Measurements from ENCODE around the gene THADA.

Gene THADA

DNA sequence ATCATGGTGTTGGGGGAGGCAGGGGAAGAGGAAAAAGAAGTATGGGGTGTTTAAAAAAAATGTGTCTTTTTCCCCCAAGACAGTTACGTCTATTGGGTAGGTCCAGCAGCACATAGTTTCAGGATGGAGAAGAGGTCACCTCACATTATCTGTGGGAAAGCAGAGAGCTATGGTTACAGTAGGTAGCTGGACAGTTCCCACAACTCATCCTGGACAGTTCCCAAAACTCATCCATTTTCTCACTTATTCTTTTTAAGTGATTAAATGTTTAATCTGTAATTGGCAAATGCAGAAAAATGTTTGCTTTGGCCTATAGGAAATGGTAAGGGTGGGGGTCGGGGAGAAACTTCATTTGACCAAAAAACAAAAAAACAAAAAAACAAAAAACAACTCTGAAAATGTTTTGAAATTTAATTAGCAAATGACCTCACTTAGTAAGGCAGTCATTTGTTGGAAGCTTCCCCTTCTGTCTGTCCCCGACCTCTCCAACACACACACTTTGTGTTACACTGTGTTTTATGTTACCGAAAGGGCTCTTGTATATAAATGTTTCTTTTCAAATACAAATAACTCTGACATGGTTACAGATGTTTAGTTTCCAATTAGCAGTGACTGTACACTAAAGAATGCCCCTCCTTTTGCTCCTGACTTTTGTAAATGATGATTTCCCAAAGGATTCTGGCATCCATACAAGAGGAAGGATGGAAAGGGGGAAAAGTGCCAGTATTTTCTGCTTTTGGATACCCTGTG, 196.1 kb downstream of the THADA start:
- H3K79me2 ChIP-seq (ENCODE audit: insufficient read depth, low read length): no peaks in the 10 kb centered on the region
- H2AFZ ChIP-seq (ENCODE audit: low read depth, low read length, severe bottlenecking): no peak overlapping the region
- H3K9ac ChIP-seq (ENCODE audit: low read length): no peak overlapping the region
- H3K27me3 ChIP-seq (ENCODE audit: low read length): no peaks in the 10 kb centered on the region
- no peaks in the 10 kb centered on the region for H3K9me2 ChIP-seq (replicated peaks; ENCODE audit: insufficient read depth, low read length)
- H3K4me2 ChIP-seq (ENCODE audit: low read depth, low read length, poor library complexity, severe bottlenecking): no peak overlapping the region
- no peaks in the 10 kb centered on the region for H3K36me3 ChIP-seq (ENCODE audit: low read length)
- TF ChIP-seq EZH2phosphoT487 (conservative IDR thresholded peaks at IDR 0.05; ENCODE audit: low read length): no peak
- TF ChIP-seq, protein P1, sequence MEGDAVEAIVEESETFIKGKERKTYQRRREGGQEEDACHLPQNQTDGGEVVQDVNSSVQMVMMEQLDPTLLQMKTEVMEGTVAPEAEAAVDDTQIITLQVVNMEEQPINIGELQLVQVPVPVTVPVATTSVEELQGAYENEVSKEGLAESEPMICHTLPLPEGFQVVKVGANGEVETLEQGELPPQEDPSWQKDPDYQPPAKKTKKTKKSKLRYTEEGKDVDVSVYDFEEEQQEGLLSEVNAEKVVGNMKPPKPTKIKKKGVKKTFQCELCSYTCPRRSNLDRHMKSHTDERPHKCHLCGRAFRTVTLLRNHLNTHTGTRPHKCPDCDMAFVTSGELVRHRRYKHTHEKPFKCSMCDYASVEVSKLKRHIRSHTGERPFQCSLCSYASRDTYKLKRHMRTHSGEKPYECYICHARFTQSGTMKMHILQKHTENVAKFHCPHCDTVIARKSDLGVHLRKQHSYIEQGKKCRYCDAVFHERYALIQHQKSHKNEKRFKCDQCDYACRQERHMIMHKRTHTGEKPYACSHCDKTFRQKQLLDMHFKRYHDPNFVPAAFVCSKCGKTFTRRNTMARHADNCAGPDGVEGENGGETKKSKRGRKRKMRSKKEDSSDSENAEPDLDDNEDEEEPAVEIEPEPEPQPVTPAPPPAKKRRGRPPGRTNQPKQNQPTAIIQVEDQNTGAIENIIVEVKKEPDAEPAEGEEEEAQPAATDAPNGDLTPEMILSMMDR (IDR thresholded peaks at IDR 0.05; ENCODE audit: insufficient read depth, low read length, poor library complexity, severe bottlenecking): no peak
- H3F3A ChIP-seq (ENCODE audit: insufficient read depth): no peaks in the 10 kb centered on the region
- no peak overlapping the region for H3K4me3 ChIP-seq (ENCODE audit: insufficient read depth, low read length, poor library complexity, severe bottlenecking)
- no peaks in the 10 kb centered on the region for H3K9me3 ChIP-seq (ENCODE audit: insufficient read depth, low read length)
- H4K20me1 ChIP-seq (ENCODE audit: low read depth, low read length): no peaks in the 10 kb centered on the region
- H3K27ac ChIP-seq (ENCODE audit: low read depth, low read length): no peak overlapping the region

DNA sequence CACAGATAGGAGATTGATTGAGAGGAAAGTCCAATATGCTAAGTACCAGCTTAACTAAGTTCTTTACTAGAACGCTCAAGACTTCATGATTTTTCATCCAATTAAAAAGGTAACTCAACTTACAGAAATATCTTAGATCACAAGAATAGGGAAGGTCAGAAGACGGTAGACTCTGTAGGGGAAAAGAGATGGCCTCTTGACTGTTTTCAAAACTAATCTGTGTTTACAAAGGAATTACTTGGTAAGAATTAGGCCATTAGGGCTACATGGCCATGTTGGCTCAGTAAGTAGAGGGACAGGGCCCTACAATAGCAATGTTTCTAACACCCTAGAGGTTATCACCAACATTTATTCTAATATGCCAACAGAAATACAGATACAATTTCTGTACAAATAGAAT, 196.7 kb downstream of the THADA start:
- no peaks in the 10 kb centered on the region for H3K36me3 ChIP-seq (ENCODE audit: low read length)
- H4K20me1 ChIP-seq (ENCODE audit: low read depth, low read length): no peaks in the 10 kb centered on the region
- no peak overlapping the region for H3K9ac ChIP-seq (ENCODE audit: low read length)
- H3K4me3 ChIP-seq (ENCODE audit: insufficient read depth, low read length, poor library complexity, severe bottlenecking): no peak overlapping the region
- no peaks in the 10 kb centered on the region for H3K9me3 ChIP-seq (ENCODE audit: insufficient read depth, low read length)
- no peak overlapping the region for H3K27ac ChIP-seq (ENCODE audit: low read depth, low read length)
- no peaks in the 10 kb centered on the region for H3K9me2 ChIP-seq (replicated peaks; ENCODE audit: insufficient read depth, low read length)
- no peaks in the 10 kb centered on the region for H3F3A ChIP-seq (ENCODE audit: insufficient read depth)
- no peak overlapping the region for H3K4me2 ChIP-seq (ENCODE audit: low read depth, low read length, poor library complexity, severe bottlenecking)
- TF ChIP-seq, protein P1 (IDR thresholded peaks at IDR 0.05; ENCODE audit: insufficient read depth, low read length, poor library complexity, severe bottlenecking): no peak
- no peak for TF ChIP-seq EZH2phosphoT487 (conservative IDR thresholded peaks at IDR 0.05; ENCODE audit: low read length)
- H3K27me3 ChIP-seq (ENCODE audit: low read length): no peaks in the 10 kb centered on the region
- no peak overlapping the region for H2AFZ ChIP-seq (ENCODE audit: low read depth, low read length, severe bottlenecking)
- H3K79me2 ChIP-seq (ENCODE audit: insufficient read depth, low read length): no peaks in the 10 kb centered on the region

DNA sequence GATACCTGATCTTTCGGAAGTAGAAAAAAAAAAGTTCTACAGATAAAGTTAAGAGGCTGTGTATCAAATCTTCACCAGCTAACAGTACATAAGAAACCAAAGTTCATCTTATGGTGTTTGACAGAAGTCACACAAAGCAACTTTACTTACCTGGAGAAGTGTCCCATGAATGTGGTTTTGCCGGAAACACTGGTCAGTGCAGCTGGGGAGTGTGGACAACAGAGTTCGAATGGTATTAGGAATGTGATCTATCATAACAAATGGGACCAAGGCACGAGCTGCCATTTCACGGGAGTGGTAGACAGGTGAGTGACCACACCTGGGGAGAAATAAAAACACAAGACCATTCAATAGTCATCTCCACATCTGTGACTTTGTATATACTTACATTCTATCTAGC, 198.0 kb downstream of the THADA start:
- no peaks in the 10 kb centered on the region for H3K36me3 ChIP-seq (ENCODE audit: low read length)
- H3K9me3 ChIP-seq (ENCODE audit: insufficient read depth, low read length): no peaks in the 10 kb centered on the region
- no peaks in the 10 kb centered on the region for H3K9me2 ChIP-seq (replicated peaks; ENCODE audit: insufficient read depth, low read length)
- H3K9ac ChIP-seq (ENCODE audit: low read length): no peak overlapping the region
- H3F3A ChIP-seq (ENCODE audit: insufficient read depth): no peaks in the 10 kb centered on the region
- no peak for TF ChIP-seq EZH2phosphoT487 (conservative IDR thresholded peaks at IDR 0.05; ENCODE audit: low read length)
- TF ChIP-seq, protein P1 (IDR thresholded peaks at IDR 0.05; ENCODE audit: insufficient read depth, low read length, poor library complexity, severe bottlenecking): no peak
- no peaks in the 10 kb centered on the region for H4K20me1 ChIP-seq (ENCODE audit: low read depth, low read length)
- no peaks in the 10 kb centered on the region for H3K79me2 ChIP-seq (ENCODE audit: insufficient read depth, low read length)
- H3K27ac ChIP-seq (ENCODE audit: low read depth, low read length): no peak overlapping the region
- H3K4me3 ChIP-seq (ENCODE audit: insufficient read depth, low read length, poor library complexity, severe bottlenecking): no peak overlapping the region
- no peak overlapping the region for H3K4me2 ChIP-seq (ENCODE audit: low read depth, low read length, poor library complexity, severe bottlenecking)
- H2AFZ ChIP-seq (ENCODE audit: low read depth, low read length, severe bottlenecking): no peak overlapping the region
- no peaks in the 10 kb centered on the region for H3K27me3 ChIP-seq (ENCODE audit: low read length)
